Smooth muscle cell (in vitro differentiated cells): ENCODE measurements around the gene DCLK1. TPM values are rescaled to one million over a fixed set of nuclear protein-coding genes. Genes with fewer than 3 reads are reported as not detected.

Source experiments
- DNase-seq: peaks from one replicate; lab custom pipeline; 2025; ENCODE audit not compliant: unreplicated experiment; lab: John Stamatoyannopoulos, UW
- H2AFZ ChIP-seq: fragments of 200-600 bp; sonication (generic); 2 replicates; pipeline ENCODE4 v1.6.0; 2016; ENCODE audit warnings: antibody characterized with exemption, low read depth, mild to moderate bottlenecking
- H3F3A ChIP-seq: fragments of 200-600 bp; sonication (generic); 2 replicates; pipeline ENCODE4 v1.6.0; 2017; ENCODE audit warnings: antibody characterized with exemption, low read depth
- H3K27ac ChIP-seq: fragments of 200-600 bp; sonication (generic); 2 replicates; pipeline ENCODE4 v1.5.1; 2016; ENCODE audit warnings: low read depth, mild to moderate bottlenecking
- H3K27me3 ChIP-seq: fragments of 200-600 bp; sonication (generic); 2 replicates; pipeline ENCODE4 v1.6.1; 2016; ENCODE audit warnings: low read depth, mild to moderate bottlenecking
- H3K36me3 ChIP-seq: fragments of 200-600 bp; sonication (generic); 2 replicates; pipeline ENCODE4 v1.5.1; 2016; ENCODE audit warnings: low read depth
- H3K4me1 ChIP-seq: fragments of 200-600 bp; sonication (generic); 2 replicates; pipeline ENCODE4 v1.5.1; 2016; ENCODE audit warnings: low read depth
- H3K4me2 ChIP-seq: fragments of 200-600 bp; sonication (generic); 2 replicates; pipeline ENCODE4 v1.6.0; 2016; ENCODE audit warnings: mild to moderate bottlenecking
- H3K4me3 ChIP-seq: fragments of 200-600 bp; sonication (generic); 2 replicates; pipeline ENCODE4 v1.5.1; 2016; ENCODE audit warnings: mild to moderate bottlenecking
- H3K79me2 ChIP-seq: fragments of 200-600 bp; sonication (generic); 2 replicates; pipeline ENCODE4 v1.6.0; 2016; ENCODE audit warnings: low read depth, mild to moderate bottlenecking
- H3K9ac ChIP-seq: fragments of 200-600 bp; sonication (generic); 2 replicates; pipeline ENCODE4 v1.6.0; 2016; ENCODE audit warnings: low read depth
- H3K9me3 ChIP-seq: fragments of 200-600 bp; sonication (generic); replicated peaks from 2 replicates; pipeline ENCODE4 v1.5.1; 2016; ENCODE audit warnings: low read depth
- H4K20me1 ChIP-seq: fragments of 200-600 bp; sonication (generic); 2 replicates; pipeline ENCODE4 v1.6.0; 2016; ENCODE audit warnings: low read depth
- CTCF ChIP-seq: fragments of 200-600 bp; sonication (generic); IDR thresholded peaks from 2 replicates; pipeline ENCODE4 v1.5.1; 2017; ENCODE audit warnings: borderline replicate concordance, mild to moderate bottlenecking, antibody characterized with exemption; ENCODE audit not compliant: insufficient read depth, poor library complexity, severe bottlenecking
- WGBS: methylation state at CpG from one replicate; pipeline ENCODE4 v1.1.7; 2016; ENCODE audit warnings: low lambda C conversion rate; 5-methylcytosine and 5-hydroxymethylcytosine counted together
- polyA plus RNA-seq: library from polyadenylated mRNA; unstranded; fragments of >200 nt; fragmentation: Nextera tagmentation; extraction: Ambion mirVana; gene quantifications from 2 replicates; pipeline ENCODE4 v1.2.1, GENCODE V29; 2016
- total RNA-seq: library from RNA; depleted of rRNA; stranded (reverse); fragments of >200 nt; gene quantifications from 2 replicates; pipeline ENCODE4 v1.2.3, GENCODE V29; 2014

Gene DCLK1
- total and polyA plus RNA-seq, 2 experiments from 2014 or later: 0.72 TPM; not detected in 1

- 94% methylated on average over 2 of the region's 2 CpGs for WGBS
- Histone ChIP-seq H3K9ac (no peak overlapping the region), H3K27me3 (no peaks in the 10 kb centered on the region), H3F3A (no peaks in the 10 kb centered on the region), H3K4me3 (no peak overlapping the region), H4K20me1 (no peaks in the 10 kb centered on the region), H3K27ac (no peak overlapping the region), H3K9me3 (no peaks in the 10 kb centered on the region), H3K4me2 (no peak overlapping the region), H3K36me3 (no peaks in the 10 kb centered on the region), H3K4me1 (no peaks in the 10 kb centered on the region), H2AFZ (no peak overlapping the region), H3K79me2 (no peaks in the 10 kb centered on the region)
- no peak for TF ChIP-seq CTCF
- no peak for DNase-seq
Observed at GRCh38 chr13:35747594-35747993, 383.6 kb downstream of the DCLK1 start.

- Histone ChIP-seq H3K4me1 (no peaks in the 10 kb centered on the region), H3K27me3 (no peaks in the 10 kb centered on the region), H3F3A (no peaks in the 10 kb centered on the region), H3K27ac (no peak overlapping the region), H3K36me3 (no peaks in the 10 kb centered on the region), H2AFZ (no peak overlapping the region), H3K4me2 (no peak overlapping the region), H4K20me1 (no peaks in the 10 kb centered on the region), H3K9me3 (no peaks in the 10 kb centered on the region), H3K4me3 (no peak overlapping the region), H3K9ac (no peak overlapping the region), H3K79me2 (no peaks in the 10 kb centered on the region)
- WGBS: 71% methylated on average over 9 of the region's 9 CpGs
- no peak for TF ChIP-seq CTCF
- DNase-seq: no peak
Observed at GRCh38 chr13:35744566-35745178, 386.5 kb downstream of the DCLK1 start.

- WGBS: 95% methylated on average over 2 of the region's 2 CpGs
- Histone ChIP-seq H3K36me3 (no peaks in the 10 kb centered on the region), H3K27me3 (no peaks in the 10 kb centered on the region), H3K4me3 (no peak overlapping the region), H3K9me3 (no peaks in the 10 kb centered on the region), H3F3A (no peaks in the 10 kb centered on the region), H3K4me2 (no peak overlapping the region), H3K9ac (no peak overlapping the region), H3K79me2 (no peaks in the 10 kb centered on the region), H2AFZ (no peak overlapping the region), H4K20me1 (no peaks in the 10 kb centered on the region), H3K27ac (no peak overlapping the region), H3K4me1 (no peaks in the 10 kb centered on the region)
- DNase-seq: no peak
- TF ChIP-seq CTCF: no peak
Observed at GRCh38 chr13:35744144-35744543, 387.0 kb downstream of the DCLK1 start.

GRCh38 chr13:35743165-35743564, 388.0 kb downstream of the DCLK1 start:
- no peak for DNase-seq
- Histone ChIP-seq H3K27ac (no peak overlapping the region), H3K9me3 (no peaks in the 10 kb centered on the region), H3K27me3 (no peaks in the 10 kb centered on the region), H3F3A (no peaks in the 10 kb centered on the region), H3K4me2 (no peak overlapping the region), H3K4me3 (no peak overlapping the region), H3K79me2 (no peaks in the 10 kb centered on the region), H4K20me1 (no peaks in the 10 kb centered on the region), H3K9ac (no peak overlapping the region), H3K4me1 (no peaks in the 10 kb centered on the region), H2AFZ (no peak overlapping the region), H3K36me3 (no peaks in the 10 kb centered on the region)
- WGBS: 50% methylated on average over 3 of the region's 3 CpGs
- no peak for TF ChIP-seq CTCF
